GM06990 (cell line): Measurements from ENCODE around the gene GATC.

ENCODE experiments used
- DNase-seq: peaks from one replicate; pipeline ENCODE4 v3.0.0-alpha.2; 2011; ENCODE audit not compliant: insufficient read length; ENCODE audit errors: extremely low read depth
- H3K27me3 ChIP-seq: replicated peaks from 2 replicates; pipeline ENCODE4 v1.6.0; 2011; ENCODE audit warnings: low read length; ENCODE audit not compliant: control insufficient read depth, insufficient read depth
- H3K36me3 ChIP-seq: 2 replicates; pipeline ENCODE4 v1.5.1; 2011; ENCODE audit warnings: low read length; ENCODE audit not compliant: control insufficient read depth, insufficient read depth
- H3K4me3 ChIP-seq: replicated peaks from 2 replicates; pipeline ENCODE4 v1.5.1; 2011; ENCODE audit warnings: low read depth, mild to moderate bottlenecking, control low read depth, low read length
- CTCF ChIP-seq: IDR thresholded peaks from 2 replicates; pipeline ENCODE4 v1.5.1; 2011; ENCODE audit warnings: low read length, control low read depth, mild to moderate bottlenecking, inconsistent platforms; ENCODE audit not compliant: insufficient read depth, poor library complexity, severe bottlenecking

Gene GATC

GRCh38 chr12:120404271-120404670, 42.0 kb upstream of the GATC start:
- TF ChIP-seq CTCF, result no peak
- H3K27me3 ChIP-seq, result no peaks in the 10 kb centered on the region; the same call in 1 of the 2 replicates
- H3K4me3 ChIP-seq, result no peak overlapping the region
- H3K36me3 ChIP-seq, result no peaks in the 10 kb centered on the region
- DNase-seq, result no peak

- no peak for DNase-seq
- H3K27me3 ChIP-seq, result no peaks in the 10 kb centered on the region; the same call in 1 of the 2 replicates
- H3K36me3 ChIP-seq, result no peaks in the 10 kb centered on the region
- H3K4me3 ChIP-seq, result no peak overlapping the region
- no peak for TF ChIP-seq CTCF
Measured at GRCh38 chr12:120406069-120406468, 40.2 kb upstream of the GATC start.

- Histone ChIP-seq H3K36me3 (no peaks in the 10 kb centered on the region), H3K4me3 (no peak overlapping the region), H3K27me3 (no peaks in the 10 kb centered on the region; the same call in 1 of the 2 replicates)
- TF ChIP-seq CTCF, result no peak
- DNase-seq, result no peak
Measured at GRCh38 chr12:120406553-120406952, 39.7 kb upstream of the GATC start.

GRCh38 chr12:120408771-120409170, 37.5 kb upstream of the GATC start:
- no peak for TF ChIP-seq CTCF

GRCh38 chr12:120412421-120412820, 33.8 kb upstream of the GATC start:
- no peaks in the 10 kb centered on the region for H3K36me3 ChIP-seq
- DNase-seq, result no peak
- TF ChIP-seq CTCF, result no peak
- H3K4me3 ChIP-seq, result no peak overlapping the region
- H3K27me3 ChIP-seq, result no peaks in the 10 kb centered on the region

More at GRCh38 chr12:120408771-120409170, 37.5 kb upstream of the GATC start:
- Histone ChIP-seq H3K36me3 (no peaks in the 10 kb centered on the region), H3K4me3 (no peak overlapping the region), H3K27me3 (no peaks in the 10 kb centered on the region)
- no peak for DNase-seq
